ENCODE results near the gene MELTF.

The MELTF gene

GRCh38 chr3:197027151-197027895, 2.3 kb downstream of the MELTF start:
- POLR2A ChIA-PET = no interaction called here
- CTCF ChIA-PET = interaction anchor here (1.2 to 6.5 kb wide), 6 partner anchors 11 to 499 kb away, joined by 3 to 80 read pairs (median 14); no protein-coding TSS in a partner anchor
- TF ChIP-seq CTCF (IDR thresholded peaks at IDR 0.05; ENCODE audit: insufficient read depth, low read length, missing control alignments) = no peak
- H3K4me3 ChIP-seq (ENCODE audit: low read depth, low read length) = no peak overlapping the region
- DNase-seq (ENCODE audit: low read depth, low spot score) = no peak

- POLR2A ChIA-PET = no interaction called here
- no peak for TF ChIP-seq CTCF (IDR thresholded peaks at IDR 0.05; ENCODE audit: insufficient read depth, low read length, missing control alignments)
- DNase-seq (ENCODE audit: low read depth, low spot score) = no peak
- CTCF ChIA-PET = interaction anchor here (1.6 to 6.5 kb wide), 2 partner anchors 22 to 500 kb away, joined by 3 to 80 read pairs; no protein-coding TSS in a partner anchor
- no peak overlapping the region for H3K4me3 ChIP-seq (ENCODE audit: low read depth, low read length)
Observed at GRCh38 chr3:197026481-197026866, 3.1 kb downstream of the MELTF start.

GRCh38 chr3:197025736-197026480, 3.7 kb downstream of the MELTF start:
- TF ChIP-seq CTCF (IDR thresholded peaks at IDR 0.05; ENCODE audit: insufficient read depth, low read length, missing control alignments) = no peak
- H3K4me3 ChIP-seq (ENCODE audit: low read depth, low read length) = no peak overlapping the region
- CTCF ChIA-PET = interaction anchor here (1.6 to 6.5 kb wide), 2 partner anchors 21 to 500 kb away, joined by 3 to 80 read pairs; no protein-coding TSS in a partner anchor
- no peak for DNase-seq (ENCODE audit: low read depth, low spot score)
- POLR2A ChIA-PET = no interaction called here

- H3K4me3 ChIP-seq (ENCODE audit: low read depth, low read length) = no peak overlapping the region
- DNase-seq (ENCODE audit: low read depth, low spot score) = no peak
- ChIA-PET CTCF (interaction anchor here (1.0 to 1.6 kb wide), 3 partner anchors 17 to 574 kb away, joined by 3 to 5 read pairs (median 3); no protein-coding TSS in a partner anchor), POLR2A (no interaction called here)
- TF ChIP-seq CTCF (IDR thresholded peaks at IDR 0.05; ENCODE audit: insufficient read depth, low read length, missing control alignments) = no peak
Observed at GRCh38 chr3:197024881-197025735, 4.5 kb downstream of the MELTF start.

GRCh38 chr3:197023998-197024651, 5.5 kb downstream of the MELTF start:
- DNase-seq (ENCODE audit: low read depth, low spot score) = no peak
- CTCF ChIA-PET = interaction anchor here (0.9 to 1.6 kb wide), 5 partner anchors 18 to 575 kb away, joined by 3 to 7 read pairs (median 3); no protein-coding TSS in a partner anchor
- POLR2A ChIA-PET = no interaction called here
- no peak for TF ChIP-seq CTCF (IDR thresholded peaks at IDR 0.05; ENCODE audit: insufficient read depth, low read length, missing control alignments)
- H3K4me3 ChIP-seq (ENCODE audit: low read depth, low read length) = no peak overlapping the region
